Measurements from ENCODE around the gene TPM1. TPM values are rescaled to one million over a fixed set of nuclear protein-coding genes. Genes with fewer than 3 reads are reported as not detected.

Gene TPM1
- total and polyA plus RNA-seq, 2 donors (not counting 1 experiment from before 2014, with no cell fraction given), result 224 to 1,732 TPM

GRCh38 chr15:63054985-63055384, 12.4 kb downstream of the TPM1 start:
- peaks cover 58% of the 10 kb centered on the region for H3K4me1 ChIP-seq (ENCODE audit: control insufficient read depth, extremely low read depth, insufficient read depth, low read length)
- peaks cover 50% of the 10 kb centered on the region for H3K79me2 ChIP-seq (ENCODE audit: control insufficient read depth, insufficient read depth, low read length)

GRCh38 chr15:63056829-63057228, 14.3 kb downstream of the TPM1 start:
- H3K9me3 ChIP-seq (ENCODE audit: control insufficient read depth, insufficient read depth, low read depth, low read length), result no peaks in the 10 kb centered on the region
- peaks cover 27% of the 10 kb centered on the region for H3K36me3 ChIP-seq (ENCODE audit: control insufficient read depth, insufficient read depth, low read length)
- H4K20me1 ChIP-seq (ENCODE audit: control insufficient read depth, extremely low read depth, insufficient read depth, low read length), result no peaks in the 10 kb centered on the region

More at GRCh38 chr15:63054985-63055384, 12.4 kb downstream of the TPM1 start:
- Histone ChIP-seq H3K36me3 (ENCODE audit: control insufficient read depth, insufficient read depth, low read length) (peaks cover 13% of the 10 kb centered on the region), H3K27me3 (ENCODE audit: control insufficient read depth, insufficient read depth, low read length) (no peaks in the 10 kb centered on the region), H3K9ac (ENCODE audit: insufficient read depth, low read length) (no peak overlapping the region), H3K4me3 (replicated peaks in 1 of 4; ENCODE audit: control extremely low read depth in 1 of 4, insufficient read depth in 1 of 4, low read depth in 3 of 4, low read length in 4 of 4) (no peak overlapping the region), H3K9me3 (ENCODE audit: control insufficient read depth, insufficient read depth, low read depth, low read length) (no peaks in the 10 kb centered on the region), H4K20me1 (ENCODE audit: control insufficient read depth, extremely low read depth, insufficient read depth, low read length) (no peaks in the 10 kb centered on the region), H2AFZ (ENCODE audit: low read length) (no peak overlapping the region), H3K4me2 (ENCODE audit: extremely low read depth, insufficient read depth, low read length) (no peak overlapping the region), H3K27ac (ENCODE audit: insufficient read depth, low read length) (no peak overlapping the region)
- TF ChIP-seq EZH2 (IDR thresholded peaks at IDR 0.05; ENCODE audit: low read length, missing control alignments) (no peak), CTCF (conservative IDR thresholded peaks at IDR 0.05 in 1 of 2, IDR thresholded peaks at IDR 0.05 in 1 of 2; ENCODE audit: low read depth in 1 of 2, low read length in 2 of 2) (no peak)
- peak in 1 of 2 donors; percentile 48 for DNase-seq (ENCODE audit: low read depth in 2 of 2)

More at GRCh38 chr15:63056829-63057228, 14.3 kb downstream of the TPM1 start:
- H3K4me3 ChIP-seq (replicated peaks in 1 of 4; ENCODE audit: control extremely low read depth in 1 of 4, insufficient read depth in 1 of 4, low read depth in 3 of 4, low read length in 4 of 4), result no peak overlapping the region
- H3K79me2 ChIP-seq (ENCODE audit: control insufficient read depth, insufficient read depth, low read length), result peaks cover 35% of the 10 kb centered on the region
- H3K4me1 ChIP-seq (ENCODE audit: control insufficient read depth, extremely low read depth, insufficient read depth, low read length), result peaks cover 49% of the 10 kb centered on the region
- H3K4me2 ChIP-seq (ENCODE audit: extremely low read depth, insufficient read depth, low read length), result no peak overlapping the region
- peak overlapping the region; percentile 22 for H3K27ac ChIP-seq (ENCODE audit: insufficient read depth, low read length)
- H2AFZ ChIP-seq (ENCODE audit: low read length), result no peak overlapping the region
- no peaks in the 10 kb centered on the region for H3K27me3 ChIP-seq (ENCODE audit: control insufficient read depth, insufficient read depth, low read length)
- peak; percentile 66 to 83 for DNase-seq (ENCODE audit: low read depth in 2 of 2)
- no peak for TF ChIP-seq EZH2 (IDR thresholded peaks at IDR 0.05; ENCODE audit: low read length, missing control alignments)
- TF ChIP-seq CTCF (conservative IDR thresholded peaks at IDR 0.05 in 1 of 2, IDR thresholded peaks at IDR 0.05 in 1 of 2; ENCODE audit: low read depth in 1 of 2, low read length in 2 of 2), result no peak
- no peak overlapping the region for H3K9ac ChIP-seq (ENCODE audit: insufficient read depth, low read length)
